Measurements from ENCODE around the gene LMCD1.

LMCD1 gene

GRCh38 chr3:8595252-8595651 lies 93.6 kb downstream of the LMCD1 start:
- H3K27ac ChIP-seq, result no peak overlapping the region
- TF ChIP-seq EZH2 (IDR thresholded peaks at IDR 0.05) (no peak), POLR2AphosphoS5 (IDR thresholded peaks at IDR 0.05; ENCODE audit: borderline replicate concordance, low read depth, low read length) (no peak), FOXP2 (optimal IDR thresholded peaks at IDR 0.05; ENCODE audit: control extremely low read depth, extremely low read length, insufficient read depth) (no peak)
- no peaks in the 10 kb centered on the region for H3K36me3 ChIP-seq (ENCODE audit: insufficient read depth, low read length)
- H3K9me3 ChIP-seq (ENCODE audit: low read depth, low read length), result no peaks in the 10 kb centered on the region
- DNase-seq (ENCODE audit: low read depth, low spot score), result no peak
- H3K4me3 ChIP-seq, result no peak overlapping the region
- no peak overlapping the region for H3K9ac ChIP-seq (ENCODE audit: insufficient read length)

GRCh38 chr3:8595695-8596115 lies 94.1 kb downstream of the LMCD1 start:
- Histone ChIP-seq H3K4me3 (no peak overlapping the region), H3K9me3 (ENCODE audit: low read depth, low read length) (no peaks in the 10 kb centered on the region), H3K36me3 (ENCODE audit: insufficient read depth, low read length) (no peaks in the 10 kb centered on the region), H3K27ac (no peak overlapping the region), H3K9ac (ENCODE audit: insufficient read length) (no peak overlapping the region)
- TF ChIP-seq EZH2 (IDR thresholded peaks at IDR 0.05) (no peak), POLR2AphosphoS5 (IDR thresholded peaks at IDR 0.05; ENCODE audit: borderline replicate concordance, low read depth, low read length) (no peak), FOXP2 (optimal IDR thresholded peaks at IDR 0.05; ENCODE audit: control extremely low read depth, extremely low read length, insufficient read depth) (no peak)
- DNase-seq (ENCODE audit: low read depth, low spot score), result no peak

DNA sequence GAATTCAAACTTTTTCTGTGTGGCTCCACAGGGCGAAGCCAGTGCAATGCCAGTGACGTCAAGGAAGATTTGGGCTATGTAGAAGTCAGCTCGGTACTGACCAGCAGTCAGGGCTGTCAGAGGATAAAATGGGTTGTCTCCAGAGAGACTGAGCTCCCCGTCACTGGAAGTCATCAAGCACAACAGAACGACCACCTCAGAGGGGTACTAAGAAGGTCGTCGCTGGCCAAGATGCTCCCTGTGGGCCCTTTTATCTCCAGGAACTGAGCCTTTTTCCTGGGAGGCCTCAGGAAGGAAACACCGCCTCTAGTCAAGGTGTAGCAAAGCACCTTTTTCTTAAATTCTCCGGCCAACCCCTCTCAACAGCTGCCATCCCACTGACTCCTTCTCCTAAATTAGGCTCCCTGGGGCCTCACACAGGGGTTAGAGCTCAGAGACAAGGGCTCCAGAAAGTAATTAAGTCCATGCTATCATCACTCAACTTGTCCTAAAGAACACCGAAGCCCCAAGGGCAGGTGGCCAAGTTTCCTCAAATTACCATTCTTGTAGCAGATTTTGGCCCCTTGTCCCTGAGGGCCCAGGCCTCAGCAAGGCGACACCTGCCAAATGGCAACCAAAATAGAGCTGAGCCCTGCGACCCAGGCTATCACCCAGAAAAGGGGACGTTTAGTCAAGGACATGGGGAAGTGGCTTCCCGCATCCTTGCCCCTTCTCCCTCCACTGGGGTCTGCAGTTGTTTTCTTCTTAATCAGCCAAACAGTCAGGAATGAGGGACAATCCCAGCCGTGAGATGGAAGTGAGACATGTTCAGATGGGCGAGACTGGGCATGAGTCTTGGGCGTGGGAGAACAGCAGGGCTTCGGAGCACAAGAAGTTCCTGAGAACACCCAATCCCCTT lies 94.9 kb downstream of the LMCD1 start:
- Histone ChIP-seq H3K9ac (ENCODE audit: insufficient read length) (no peak overlapping the region), H3K9me3 (ENCODE audit: low read depth, low read length) (no peaks in the 10 kb centered on the region), H3K36me3 (ENCODE audit: insufficient read depth, low read length) (no peaks in the 10 kb centered on the region), H3K27ac (no peak overlapping the region), H3K4me3 (no peak overlapping the region)
- DNase-seq (ENCODE audit: low read depth, low spot score), result no peak
- TF ChIP-seq FOXP2 (optimal IDR thresholded peaks at IDR 0.05; ENCODE audit: control extremely low read depth, extremely low read length, insufficient read depth), result no peak

GRCh38 chr3:8597219-8597853 lies 95.7 kb downstream of the LMCD1 start:
- H3K36me3 ChIP-seq (ENCODE audit: insufficient read depth, low read length), result no peaks in the 10 kb centered on the region
- H3K4me3 ChIP-seq, result no peak overlapping the region
- DNase-seq (ENCODE audit: low read depth, low spot score), result no peak
- no peak overlapping the region for H3K9ac ChIP-seq (ENCODE audit: insufficient read length)
- no peaks in the 10 kb centered on the region for H3K9me3 ChIP-seq (ENCODE audit: low read depth, low read length)
- H3K27ac ChIP-seq, result no peak overlapping the region
- TF ChIP-seq FOXP2 (optimal IDR thresholded peaks at IDR 0.05; ENCODE audit: control extremely low read depth, extremely low read length, insufficient read depth) (no peak), POLR2AphosphoS5 (IDR thresholded peaks at IDR 0.05; ENCODE audit: borderline replicate concordance, low read depth, low read length) (no peak), EZH2 (IDR thresholded peaks at IDR 0.05) (no peak)

DNA sequence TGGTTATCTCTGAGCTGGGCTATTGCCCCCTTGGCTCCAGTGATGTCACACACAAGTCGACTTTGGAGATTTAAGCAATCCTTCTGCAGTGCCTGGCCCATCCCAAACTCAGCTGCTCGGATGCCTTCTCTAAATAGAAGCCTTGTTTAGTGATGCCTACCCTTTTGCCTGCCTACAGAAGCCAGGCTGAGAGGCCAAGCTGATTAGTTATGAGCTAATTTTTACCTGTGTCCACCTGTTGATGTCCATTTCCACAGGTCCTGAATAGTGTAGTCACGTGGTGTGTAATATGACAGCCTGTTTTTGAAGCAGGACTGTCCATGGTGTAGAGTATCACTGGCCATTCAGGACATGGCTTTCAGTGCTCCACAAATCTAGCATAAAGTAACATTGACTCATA lies 97.5 kb downstream of the LMCD1 start:
- H3K9me3 ChIP-seq (ENCODE audit: low read depth, low read length), result no peaks in the 10 kb centered on the region
- DNase-seq (ENCODE audit: low read depth, low spot score), result no peak
- H3K36me3 ChIP-seq (ENCODE audit: insufficient read depth, low read length), result no peaks in the 10 kb centered on the region
- no peak overlapping the region for H3K4me3 ChIP-seq
- no peak overlapping the region for H3K9ac ChIP-seq (ENCODE audit: insufficient read length)
- H3K27ac ChIP-seq, result no peak overlapping the region
- TF ChIP-seq EZH2 (IDR thresholded peaks at IDR 0.05) (no peak), POLR2AphosphoS5 (IDR thresholded peaks at IDR 0.05; ENCODE audit: borderline replicate concordance, low read depth, low read length) (no peak), FOXP2 (optimal IDR thresholded peaks at IDR 0.05; ENCODE audit: control extremely low read depth, extremely low read length, insufficient read depth) (no peak)

DNA sequence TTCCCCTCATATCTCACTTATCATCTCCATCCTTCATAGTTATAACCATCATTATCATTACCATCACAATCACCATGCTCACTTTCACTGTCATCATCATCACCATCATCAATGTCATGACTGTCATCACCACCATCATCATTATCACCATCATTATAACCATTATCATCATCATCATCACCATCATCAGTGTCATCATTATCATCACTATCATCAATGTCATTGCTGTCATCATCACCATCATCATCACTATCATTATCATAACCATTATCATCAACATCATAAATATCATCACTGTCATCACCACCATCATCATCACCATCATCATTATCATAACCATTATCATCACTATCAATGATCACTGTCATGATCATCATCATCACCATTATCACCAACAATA lies 98.8 kb downstream of the LMCD1 start:
- Histone ChIP-seq H3K36me3 (ENCODE audit: insufficient read depth, low read length) (no peaks in the 10 kb centered on the region), H3K4me3 (no peak overlapping the region), H3K27ac (no peak overlapping the region), H3K9me3 (ENCODE audit: low read depth, low read length) (no peaks in the 10 kb centered on the region), H3K9ac (ENCODE audit: insufficient read length) (no peak overlapping the region)
- DNase-seq (ENCODE audit: low read depth, low spot score), result no peak
- TF ChIP-seq FOXP2 (optimal IDR thresholded peaks at IDR 0.05; ENCODE audit: control extremely low read depth, extremely low read length, insufficient read depth) (no peak), POLR2AphosphoS5 (IDR thresholded peaks at IDR 0.05; ENCODE audit: borderline replicate concordance, low read depth, low read length) (no peak), EZH2 (IDR thresholded peaks at IDR 0.05) (no peak)

DNA sequence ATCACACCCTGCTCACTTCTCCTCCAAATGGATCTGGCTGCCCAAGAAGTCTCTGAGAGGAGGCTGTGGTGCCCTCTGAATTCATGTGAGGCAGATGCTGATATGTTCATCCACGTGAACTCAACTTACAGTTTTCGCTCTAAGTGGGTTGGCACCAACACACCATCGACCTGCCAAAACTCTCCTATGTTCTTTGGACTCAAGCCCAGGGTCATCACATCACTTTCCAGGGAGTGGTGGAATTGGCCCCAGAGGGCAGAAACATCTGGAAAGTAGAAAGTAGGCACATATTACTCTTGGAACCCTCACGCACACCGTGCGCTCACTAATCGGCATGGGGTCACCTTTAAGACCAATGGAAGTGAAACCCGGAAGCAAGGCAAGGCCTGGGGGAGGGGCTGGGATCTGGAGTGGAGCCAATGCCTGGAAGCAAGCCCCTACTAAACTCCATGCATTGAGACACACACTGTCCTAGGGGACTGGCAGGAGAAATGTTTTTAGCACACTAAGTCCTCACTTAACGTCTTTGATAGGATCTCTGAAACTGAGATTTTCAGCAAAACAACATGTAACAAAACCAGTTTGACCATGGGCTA lies 101.6 kb downstream of the LMCD1 start:
- H3K36me3 ChIP-seq (ENCODE audit: insufficient read depth, low read length), result no peaks in the 10 kb centered on the region
- no peak overlapping the region for H3K27ac ChIP-seq
- no peak overlapping the region for H3K9ac ChIP-seq (ENCODE audit: insufficient read length)
- DNase-seq (ENCODE audit: low read depth, low spot score), result no peak
- TF ChIP-seq FOXP2 (optimal IDR thresholded peaks at IDR 0.05; ENCODE audit: control extremely low read depth, extremely low read length, insufficient read depth), result no peak
- TF ChIP-seq POLR2AphosphoS5 (IDR thresholded peaks at IDR 0.05; ENCODE audit: borderline replicate concordance, low read depth, low read length), result no peak
- no peak for TF ChIP-seq EZH2 (IDR thresholded peaks at IDR 0.05)
- no peak overlapping the region for H3K4me3 ChIP-seq
- H3K9me3 ChIP-seq (ENCODE audit: low read depth, low read length), result no peaks in the 10 kb centered on the region

DNA sequence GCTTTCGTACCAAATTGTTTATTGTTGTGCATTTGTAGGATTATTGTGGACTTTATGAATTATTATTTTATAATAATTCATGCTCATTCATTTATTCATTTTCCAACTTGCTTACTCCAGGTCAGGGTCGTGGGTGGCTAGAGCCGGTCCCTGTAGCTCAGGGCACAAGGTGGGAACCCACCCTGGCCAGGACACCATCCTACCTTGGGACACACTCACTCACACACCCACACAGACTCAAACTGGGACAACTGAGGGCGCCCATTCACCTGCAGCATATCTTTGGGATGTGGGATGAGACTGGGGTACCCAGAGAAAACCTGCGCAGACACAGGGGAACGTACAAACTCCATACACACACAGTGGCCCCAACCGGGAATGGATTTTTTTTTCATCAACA lies 102.4 kb downstream of the LMCD1 start:
- no peak overlapping the region for H3K9ac ChIP-seq (ENCODE audit: insufficient read length)
- no peaks in the 10 kb centered on the region for H3K9me3 ChIP-seq (ENCODE audit: low read depth, low read length)
- H3K4me3 ChIP-seq, result no peak overlapping the region
- H3K27ac ChIP-seq, result no peak overlapping the region
- TF ChIP-seq POLR2AphosphoS5 (IDR thresholded peaks at IDR 0.05; ENCODE audit: borderline replicate concordance, low read depth, low read length), result no peak
- no peak for TF ChIP-seq EZH2 (IDR thresholded peaks at IDR 0.05)
- no peak for TF ChIP-seq FOXP2 (optimal IDR thresholded peaks at IDR 0.05; ENCODE audit: control extremely low read depth, extremely low read length, insufficient read depth)
- H3K36me3 ChIP-seq (ENCODE audit: insufficient read depth, low read length), result no peaks in the 10 kb centered on the region
- DNase-seq (ENCODE audit: low read depth, low spot score), result no peak

Measured in SK-N-MC (cell line).